ENCODE results near the gene AP1M1.

DNA sequence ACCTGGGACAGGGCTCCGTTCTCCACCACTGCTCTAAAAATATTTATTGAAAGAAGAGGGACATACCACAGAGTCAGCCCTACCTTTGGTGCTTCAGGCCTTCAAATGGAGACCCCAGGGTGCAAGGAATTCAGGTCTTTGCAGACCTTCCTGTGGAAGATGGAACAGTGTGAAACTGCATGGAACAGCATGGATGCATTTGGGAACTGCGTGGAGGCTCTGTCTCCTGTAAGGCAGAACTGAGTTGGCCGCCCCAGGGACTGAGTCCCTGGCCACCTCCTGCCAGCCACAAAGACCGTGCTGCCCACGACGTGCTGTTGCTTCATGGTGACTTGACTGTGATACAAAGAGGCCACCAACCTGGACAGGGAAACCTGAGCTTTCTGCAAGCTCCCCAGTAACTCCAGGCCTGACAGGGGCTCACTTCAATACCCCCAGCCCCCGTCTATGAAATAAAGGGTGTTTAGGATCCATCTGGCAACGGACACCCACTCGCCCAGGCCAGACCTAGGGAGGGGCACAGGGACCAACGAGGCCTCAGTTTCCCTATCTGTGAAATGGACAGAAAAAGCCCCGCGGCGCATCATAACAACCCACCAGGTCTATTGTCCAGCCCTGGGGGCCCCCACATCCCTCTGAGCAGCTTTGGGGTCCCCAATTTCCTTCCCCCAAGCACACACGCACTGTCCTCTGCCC, 68.3 kb downstream of the AP1M1 start:
- TF ChIP-seq ARNT (IDR thresholded peaks at IDR 0.05) = no peak
- TF ChIP-seq HDGF (IDR thresholded peaks at IDR 0.05; ENCODE audit: borderline replicate concordance) = no peak
- no peak for TF ChIP-seq SP1 (IDR thresholded peaks at IDR 0.05)
- TF ChIP-seq ZNF384 (IDR thresholded peaks at IDR 0.05) = no peak
- TF ChIP-seq BHLHE40 (IDR thresholded peaks at IDR 0.05; ENCODE audit: borderline replicate concordance) = no peak
- no peak for TF ChIP-seq ELF4 (IDR thresholded peaks at IDR 0.05)
- TF ChIP-seq TARDBP (IDR thresholded peaks at IDR 0.05) = no peak
- TF ChIP-seq NFRKB (IDR thresholded peaks at IDR 0.05) = no peak
- TF ChIP-seq LEF1 (IDR thresholded peaks at IDR 0.05; ENCODE audit: borderline replicate concordance) = no peak
- TF ChIP-seq FOXA1 (IDR thresholded peaks at IDR 0.05) = no peak
- TF ChIP-seq SUZ12 (IDR thresholded peaks at IDR 0.05) = no peak
- no peak for TF ChIP-seq FOXK2 (IDR thresholded peaks at IDR 0.05)
- no peak for TF ChIP-seq FOXM1 (IDR thresholded peaks at IDR 0.05; ENCODE audit: borderline replicate concordance)
- TF ChIP-seq CTBP1 (IDR thresholded peaks at IDR 0.05; ENCODE audit: borderline replicate concordance) = no peak
